Neural cell (in vitro differentiated cells): ENCODE data around the gene RMI1.

Experiments used
- CTCF ChIP-seq: fragments of 450-650 bp; IDR thresholded peaks from 2 replicates; pipeline ENCODE4 v1.5.1; 2014; ENCODE audit warnings: antibody characterized with exemption, mild to moderate bottlenecking, moderate library complexity; ENCODE audit not compliant: poor library complexity, severe bottlenecking
- EZH2 ChIP-seq: fragments of 200-600, 300-800 bp; shearing (Covaris generic), sonication (generic); IDR thresholded peaks from 2 replicates; pipeline ENCODE4 v1.6.1; 2014; ENCODE audit warnings: antibody characterized with exemption, low read length, borderline replicate concordance, mild to moderate bottlenecking; ENCODE audit not compliant: insufficient read depth, poor library complexity, severe bottlenecking
- REST ChIP-seq: IDR thresholded peaks from 2 replicates; pipeline ENCODE4 v1.6.1; 2012; ENCODE audit warnings: borderline replicate concordance

GRCh38 chr9:83960991-83961390 lies 19.6 kb upstream of the RMI1 start:
- no peak for TF ChIP-seq CTCF
- no peak for TF ChIP-seq EZH2
- no peak for TF ChIP-seq REST
